HepG2 (cell line): ENCODE data around the gene TNFRSF1B. TPM values are rescaled to one million over a fixed set of nuclear protein-coding genes. Genes with fewer than 3 reads are reported as not detected.

ENCODE experiments used
- ATAC-seq: fragments of 200-7000 bp; cut with Tn5 transposase; 3 replicates; pipeline ENCODE4 v1.9.1; 2020; ENCODE audit warnings: mild to moderate bottlenecking, moderate library complexity
- BruUV-seq: library from RNA; stranded (reverse); fragments of 400-500 nt; replicated peaks from 2 replicates; lab custom pipeline; 2021; lab: Mats Ljungman, UMichigan
- CTCF ChIA-PET: fragments of 300-600 bp; formaldehyde crosslinking; extraction: SDS; loops from one replicate; lab custom pipeline; 2021; ENCODE audit warnings: low total read pairs, inconsistent platforms, low intra/inter-chr PET ratio; lab: Yijun Ruan, JAX
- POLR2A ChIA-PET: fragments of 350-600 bp; sonication (Branson Sonifier 250); formaldehyde crosslinking; loops from one replicate; lab custom pipeline; 2020; ENCODE audit warnings: antibody characterized with exemption, inconsistent platforms; lab: Yijun Ruan, JAX
- DNase-seq: peaks from one replicate; pipeline ENCODE4 v3.0.0-alpha.2; 2015; ENCODE audit warnings: low spot score
- FAIRE-seq: peaks from 3 replicates; lab custom pipeline; 2011; peaks lifted over from hg19 to GRCh38; lab: Jason Lieb, UNC
- H2AFZ ChIP-seq: one replicate; pipeline ENCODE4 v1.6.1; 2011; ENCODE audit warnings: low read length, inconsistent platforms
- H3K27ac ChIP-seq: fragments of 300-600 bp; 3 replicates; pipeline ENCODE4 v1.8.0; 2011; ENCODE audit warnings: mixed run types, mild to moderate bottlenecking, mixed read lengths, low read length, inconsistent platforms; ENCODE audit not compliant: insufficient read depth; ENCODE audit errors: extremely low read length
- H3K27me3 ChIP-seq, 2 experiments: fragments of 200-600 bp in 1 of 2; 2 replicates in 1 of 2; 3 replicates in 1 of 2; pipeline versions ENCODE4 v1.6.0 to v1.8.0; 2011; ENCODE audit warnings: low read length in 2 of 2, mild to moderate bottlenecking in 2 of 2, moderate library complexity in 2 of 2, inconsistent platforms in 1 of 2; ENCODE audit not compliant: insufficient read depth in 2 of 2, control insufficient read depth in 1 of 2
- H3K36me3 ChIP-seq, 2 experiments: fragments of 200-600 bp in 1 of 2; replicated peaks in 1 of 2; 2 replicates in 1 of 2; 3 replicates in 1 of 2; pipeline versions ENCODE4 v1.5.1 to v1.8.0; 2011; ENCODE audit warnings: low read length in 2 of 2, inconsistent platforms in 1 of 2; ENCODE audit not compliant: insufficient read depth in 2 of 2, control insufficient read depth in 1 of 2
- H3K4me1 ChIP-seq: 2 replicates; pipeline ENCODE4 v1.5.1; 2012; ENCODE audit warnings: low read length, inconsistent platforms; ENCODE audit not compliant: insufficient read depth
- H3K4me2 ChIP-seq: 2 replicates; pipeline ENCODE4 v1.6.0; 2011; ENCODE audit warnings: low read depth, low read length, inconsistent platforms
- H3K4me3 ChIP-seq, 3 experiments: fragments of 200-600 bp in 1 of 3; sonication (generic), shearing (Covaris generic) in 1 of 3; replicated peaks in 1 of 3; 2 replicates each; pipeline ENCODE4 v1.5.1; 2011 to 2016; ENCODE audit warnings: low read length in 3 of 3, inconsistent platforms in 2 of 3, low read depth in 2 of 3, mild to moderate bottlenecking in 2 of 3, control low read depth in 1 of 3, mixed read lengths in 1 of 3; ENCODE audit not compliant: insufficient read depth in 1 of 3
- H3K79me2 ChIP-seq: one replicate; pipeline ENCODE4 v1.6.1; 2011; ENCODE audit warnings: low read length, inconsistent platforms; ENCODE audit not compliant: insufficient read depth
- H3K9ac ChIP-seq: 2 replicates; pipeline ENCODE4 v1.6.0; 2011; ENCODE audit warnings: mild to moderate bottlenecking, low read depth, low read length, inconsistent platforms; ENCODE audit not compliant: insufficient read depth
- H3K9me3 ChIP-seq: 2 replicates; pipeline ENCODE4 v1.5.1; 2012; ENCODE audit warnings: mild to moderate bottlenecking, low read length
- H4K20me1 ChIP-seq: 2 replicates; pipeline ENCODE4 v1.6.0; 2011; ENCODE audit warnings: inconsistent platforms, mild to moderate bottlenecking, low read length, moderate library complexity; ENCODE audit not compliant: insufficient read depth
- KLF6 ChIP-seq: IDR thresholded peaks from 2 replicates; pipeline ENCODE4 v1.8.0; 2016; ENCODE audit warnings: missing biosample characterization, missing genetic modification reagents
- MIER2 ChIP-seq: IDR thresholded peaks from 2 replicates; pipeline ENCODE4 v1.6.1; 2016; ENCODE audit warnings: missing biosample characterization, missing genetic modification reagents
- YY1 ChIP-seq: IDR thresholded peaks from 2 replicates; pipeline ENCODE4 v1.6.1; 2011; ENCODE audit warnings: low read length, low read depth, moderate library complexity, mild to moderate bottlenecking; ENCODE audit not compliant: insufficient read depth, insufficient replicate concordance
- ZNF777 ChIP-seq: sonication (generic); formaldehyde crosslinking; IDR thresholded peaks from 2 replicates; pipeline ENCODE4 v1.4.0; 2020; ENCODE audit warnings: missing genetic modification reagents
- WGBS: methylation state at CpG from one replicate; pipeline ENCODE4 v1.1.6; 2017; ENCODE audit warnings: low lambda C conversion rate; 5-methylcytosine and 5-hydroxymethylcytosine counted together
- in situ Hi-C: cut with HindIII; loops from 2 replicates; pipeline ENCODE4 v1.10.0; 2017; ENCODE audit warnings: low pct_unique_long_range_greater_than_20kb; ENCODE audit not compliant: extremely low pct_ligation_motif_present
- intact Hi-C: fragments of 100-400 bp; cut with micrococcal nuclease; formaldehyde crosslinking; loops from one replicate; pipeline ENCODE4 v1.10.0; 2022; ENCODE audit not compliant: unreplicated experiment
- polyA plus RNA-seq, 8 experiments: library from polyadenylated mRNA; depleted of rRNA in 3 of 8; stranded (reverse) in 7 of 8; unstranded in 1 of 8; fragments of >200 nt; fragmentation: Illumina TruSeq in 4 of 8; extraction: Trizol in 4 of 8; gene quantifications; 2 replicates each; pipeline versions ENCODE4 v1.2.1 to v1.2.3, GENCODE V29; 2011 to 2016; ENCODE audit warnings: low read depth in 4 of 8, missing spikeins in 1 of 8, mixed read lengths in 1 of 8; ENCODE audit not compliant: insufficient read depth in 1 of 8
- total RNA-seq, 5 experiments: library from RNA; depleted of rRNA; stranded (reverse); fragments of >200 nt; fragmentation: Illumina TruSeq; extraction: Trizol; gene quantifications; 2 replicates each; pipeline ENCODE4 v1.2.3, GENCODE V29; 2016; ENCODE audit warnings: low read depth in 1 of 5
- TF ChIP-seq, protein P1 (sequence below): sonication (generic); formaldehyde crosslinking; IDR thresholded peaks from 2 replicates; pipeline ENCODE4; 2020; ENCODE audit warnings: missing genetic modification reagents, mild to moderate bottlenecking, borderline replicate concordance

Gene TNFRSF1B
- total and polyA plus RNA-seq, 2 of the 13 experiments (the other 11 are each of a cell fraction or from before 2014, with no cell fraction given), result 0.04 to 0.11 TPM

- no peak for FAIRE-seq
- in situ Hi-C loops (no loop called here), intact Hi-C loops (no loop called here)
- H3K27ac ChIP-seq, result no peak overlapping the region
- H3K9me3 ChIP-seq, result no peaks in the 10 kb centered on the region
- no peak; the same call in 2 of the 3 replicates for ATAC-seq
- no peak overlapping the region for H3K9ac ChIP-seq
- no peaks in the 10 kb centered on the region for H3K36me3 ChIP-seq
- TF ChIP-seq, protein P1, sequence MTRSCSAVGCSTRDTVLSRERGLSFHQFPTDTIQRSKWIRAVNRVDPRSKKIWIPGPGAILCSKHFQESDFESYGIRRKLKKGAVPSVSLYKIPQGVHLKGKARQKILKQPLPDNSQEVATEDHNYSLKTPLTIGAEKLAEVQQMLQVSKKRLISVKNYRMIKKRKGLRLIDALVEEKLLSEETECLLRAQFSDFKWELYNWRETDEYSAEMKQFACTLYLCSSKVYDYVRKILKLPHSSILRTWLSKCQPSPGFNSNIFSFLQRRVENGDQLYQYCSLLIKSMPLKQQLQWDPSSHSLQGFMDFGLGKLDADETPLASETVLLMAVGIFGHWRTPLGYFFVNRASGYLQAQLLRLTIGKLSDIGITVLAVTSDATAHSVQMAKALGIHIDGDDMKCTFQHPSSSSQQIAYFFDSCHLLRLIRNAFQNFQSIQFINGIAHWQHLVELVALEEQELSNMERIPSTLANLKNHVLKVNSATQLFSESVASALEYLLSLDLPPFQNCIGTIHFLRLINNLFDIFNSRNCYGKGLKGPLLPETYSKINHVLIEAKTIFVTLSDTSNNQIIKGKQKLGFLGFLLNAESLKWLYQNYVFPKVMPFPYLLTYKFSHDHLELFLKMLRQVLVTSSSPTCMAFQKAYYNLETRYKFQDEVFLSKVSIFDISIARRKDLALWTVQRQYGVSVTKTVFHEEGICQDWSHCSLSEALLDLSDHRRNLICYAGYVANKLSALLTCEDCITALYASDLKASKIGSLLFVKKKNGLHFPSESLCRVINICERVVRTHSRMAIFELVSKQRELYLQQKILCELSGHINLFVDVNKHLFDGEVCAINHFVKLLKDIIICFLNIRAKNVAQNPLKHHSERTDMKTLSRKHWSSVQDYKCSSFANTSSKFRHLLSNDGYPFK (CRISPR knock-in tag), result peak; percentile 89
- TF ChIP-seq YY1, result peak; percentile 23
- no peak for TF ChIP-seq ZNF777
- TF ChIP-seq KLF6 (CRISPR knock-in tag), result no peak
- no peak for TF ChIP-seq MIER2
- H2AFZ ChIP-seq, result no peak overlapping the region
- CTCF ChIA-PET, result no interaction called here
- peaks cover 43% of the 10 kb centered on the region for H3K4me1 ChIP-seq
- POLR2A ChIA-PET, result no interaction called here
- H3K27me3 ChIP-seq, result peaks cover 2 to 32% of the 10 kb centered on the region in 2 experiments; a peak in 4 of 5 replicates
- H3K4me3 ChIP-seq, result no peak overlapping the region; a peak in 1 of 6 replicates
- BruUV-seq, result no TSS peak
- H3K4me2 ChIP-seq, result peak overlapping the region; percentile 38
- WGBS, result 11% methylated on average over 7 of the region's 8 CpGs
- H3K79me2 ChIP-seq, result no peaks in the 10 kb centered on the region
- H4K20me1 ChIP-seq, result no peaks in the 10 kb centered on the region
- no peak for DNase-seq
These were observed 19.5 kb upstream of the TNFRSF1B start for GRCh38 chr1:12147201-12147701.
